Measurements from ENCODE around the gene SPRED3.
A peak's percentile ranks its signal among the peaks of the same experiment; 100 is the strongest.
"Not testable (repeated sequence)": the region's sequence is repeated elsewhere in the genome, so short reads cannot be mapped to it uniquely, and the experiment has no call there.

Gene SPRED3, protein sequence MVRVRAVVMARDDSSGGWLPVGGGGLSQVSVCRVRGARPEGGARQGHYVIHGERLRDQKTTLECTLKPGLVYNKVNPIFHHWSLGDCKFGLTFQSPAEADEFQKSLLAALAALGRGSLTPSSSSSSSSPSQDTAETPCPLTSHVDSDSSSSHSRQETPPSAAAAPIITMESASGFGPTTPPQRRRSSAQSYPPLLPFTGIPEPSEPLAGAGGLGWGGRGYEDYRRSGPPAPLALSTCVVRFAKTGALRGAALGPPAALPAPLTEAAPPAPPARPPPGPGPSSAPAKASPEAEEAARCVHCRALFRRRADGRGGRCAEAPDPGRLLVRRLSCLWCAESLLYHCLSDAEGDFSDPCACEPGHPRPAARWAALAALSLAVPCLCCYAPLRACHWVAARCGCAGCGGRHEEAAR

DNA sequence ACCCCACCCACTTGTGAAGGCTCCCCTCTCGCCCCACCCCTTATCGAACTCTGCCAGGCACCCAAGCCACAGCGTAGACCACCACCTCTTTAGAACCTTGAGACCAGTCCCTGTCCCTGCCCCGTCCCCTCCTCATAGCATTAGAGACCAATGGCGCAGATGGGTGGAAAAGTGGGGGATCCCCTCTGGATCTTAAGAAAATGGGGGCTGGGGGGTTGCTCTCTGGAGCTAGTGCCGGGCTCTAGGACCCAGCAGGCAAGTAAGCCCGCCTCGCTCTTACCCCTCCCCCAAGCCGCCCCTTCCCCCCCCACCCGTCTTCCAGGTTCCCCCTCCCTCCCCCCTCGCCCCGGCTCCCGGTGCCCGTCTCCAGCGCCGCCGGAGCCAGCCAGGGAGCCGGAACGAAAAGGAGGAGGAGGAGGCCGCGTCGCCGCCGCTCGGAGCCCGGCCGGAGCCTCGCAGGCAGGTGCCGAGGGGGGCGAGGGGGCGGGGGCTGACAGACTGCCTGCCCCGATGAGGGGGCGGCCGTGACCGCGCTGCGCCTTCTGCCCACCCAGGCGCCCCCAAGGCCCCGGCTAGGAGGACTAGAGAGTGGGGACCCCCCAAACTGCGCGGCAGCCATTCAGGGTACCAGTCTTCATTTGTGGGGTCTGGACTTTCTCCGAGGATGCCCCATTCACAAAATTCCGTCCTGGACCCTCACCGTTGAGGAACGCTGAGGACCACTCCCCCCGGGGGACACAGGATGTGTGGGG lies at the start of gene SPRED3:
SPRED3 (plus strand) TSS at position 349 of the 752 bp plus-strand sequence. CDS start 1,606 bp downstream, outside the sequence.
- Histone ChIP-seq H3K27me3 (ENCODE audit: control insufficient read depth in 1 of 2, insufficient read depth in 2 of 2, low read length in 2 of 2) (peaks cover 15 to 17% of the 10 kb centered on the region in 2 donors), H3K4me3 (ENCODE audit: low read length in 2 of 2) (peak within 1 kb of the TSS; percentile 64 to 76), H3K27ac (ENCODE audit: low read length) (no peak within 1 kb of the TSS), H3K36me3 (ENCODE audit: control insufficient read depth in 2 of 2, insufficient read depth in 2 of 2, low read length in 2 of 2) (peaks cover 11 to 12% of the 10 kb centered on the region in 2 donors), H3K4me1 (ENCODE audit: control insufficient read depth, insufficient read depth, low read length) (peaks cover 29% of the 10 kb centered on the region), H3K9ac (ENCODE audit: low read length in 2 of 2) (peak within 1 kb of the TSS; percentile 42 to 63), H3K9me3 (ENCODE audit: control insufficient read depth in 2 of 2, low read length in 2 of 2) (no peaks in the 10 kb centered on the region)

DNA sequence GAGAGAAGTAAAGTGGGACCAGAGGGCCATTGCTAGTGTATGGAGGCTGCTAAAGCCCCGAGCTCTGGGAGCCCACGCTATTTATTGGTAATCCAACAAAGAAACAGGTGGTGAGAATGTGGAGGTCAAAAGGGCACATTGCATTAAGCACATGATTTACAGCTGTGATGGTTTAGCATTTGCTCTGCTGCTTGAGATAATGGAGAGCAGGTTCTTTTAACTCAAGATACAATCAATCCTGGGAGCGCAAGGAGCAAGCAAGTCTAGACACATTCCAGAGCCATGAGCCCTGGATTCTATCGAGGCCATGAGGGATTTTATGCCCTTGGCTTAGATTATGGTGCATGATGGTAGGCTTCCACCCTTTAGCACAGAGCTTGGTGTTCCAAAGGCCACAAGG lies 49.5 kb upstream of the SPRED3 start:
- not testable (repeated sequence) for H3K27me3 ChIP-seq (ENCODE audit: control insufficient read depth in 1 of 2, insufficient read depth in 2 of 2, low read length in 2 of 2); H3K27ac ChIP-seq (ENCODE audit: low read length); H3K36me3 ChIP-seq (ENCODE audit: control insufficient read depth in 2 of 2, insufficient read depth in 2 of 2, low read length in 2 of 2); H3K9me3 ChIP-seq (ENCODE audit: control insufficient read depth in 2 of 2, low read length in 2 of 2); H3K4me1 ChIP-seq (ENCODE audit: control insufficient read depth, insufficient read depth, low read length); H3K4me3 ChIP-seq (ENCODE audit: low read length in 2 of 2); H3K9ac ChIP-seq (ENCODE audit: low read length in 2 of 2)

GRCh38 chr19:38340927-38341326 lies 47.6 kb upstream of the SPRED3 start:
- peaks cover 2 to 4% of the 10 kb centered on the region in 2 donors for H3K36me3 ChIP-seq (ENCODE audit: control insufficient read depth in 2 of 2, insufficient read depth in 2 of 2, low read length in 2 of 2)
- H3K27me3 ChIP-seq (ENCODE audit: control insufficient read depth in 1 of 2, insufficient read depth in 2 of 2, low read length in 2 of 2): no peaks in the 10 kb centered on the region
- no peaks in the 10 kb centered on the region for H3K9me3 ChIP-seq (ENCODE audit: control insufficient read depth in 2 of 2, low read length in 2 of 2)
- no peak overlapping the region for H3K27ac ChIP-seq (ENCODE audit: low read length)
- no peak overlapping the region for H3K4me3 ChIP-seq (ENCODE audit: low read length in 2 of 2)
- H3K4me1 ChIP-seq (ENCODE audit: control insufficient read depth, insufficient read depth, low read length): peaks cover 7% of the 10 kb centered on the region
- no peak overlapping the region for H3K9ac ChIP-seq (ENCODE audit: low read length in 2 of 2)

GRCh38 chr19:38346837-38347236 lies 41.7 kb upstream of the SPRED3 start:
- no peak overlapping the region for H3K4me3 ChIP-seq (ENCODE audit: low read length in 2 of 2)
- H3K9ac ChIP-seq (ENCODE audit: low read length in 2 of 2): no peak overlapping the region
- H3K36me3 ChIP-seq (ENCODE audit: control insufficient read depth in 2 of 2, insufficient read depth in 2 of 2, low read length in 2 of 2): peaks cover 2 to 4% of the 10 kb centered on the region in 2 donors
- H3K27me3 ChIP-seq (ENCODE audit: control insufficient read depth in 1 of 2, insufficient read depth in 2 of 2, low read length in 2 of 2): peaks cover 1 to 2% of the 10 kb centered on the region in 2 donors
- H3K9me3 ChIP-seq (ENCODE audit: control insufficient read depth in 2 of 2, low read length in 2 of 2): no peaks in the 10 kb centered on the region
- no peaks in the 10 kb centered on the region for H3K4me1 ChIP-seq (ENCODE audit: control insufficient read depth, insufficient read depth, low read length)
- no peak overlapping the region for H3K27ac ChIP-seq (ENCODE audit: low read length)

GRCh38 chr19:38350883-38351282 lies 37.6 kb upstream of the SPRED3 start:
- peaks cover 10 to 15% of the 10 kb centered on the region in 2 donors for H3K27me3 ChIP-seq (ENCODE audit: control insufficient read depth in 1 of 2, insufficient read depth in 2 of 2, low read length in 2 of 2)
- no peaks in the 10 kb centered on the region for H3K4me1 ChIP-seq (ENCODE audit: control insufficient read depth, insufficient read depth, low read length)
- no peak overlapping the region for H3K27ac ChIP-seq (ENCODE audit: low read length)
- no peaks in the 10 kb centered on the region for H3K36me3 ChIP-seq (ENCODE audit: control insufficient read depth in 2 of 2, insufficient read depth in 2 of 2, low read length in 2 of 2)
- no peaks in the 10 kb centered on the region for H3K9me3 ChIP-seq (ENCODE audit: control insufficient read depth in 2 of 2, low read length in 2 of 2)
- no peak overlapping the region for H3K9ac ChIP-seq (ENCODE audit: low read length in 2 of 2)
- H3K4me3 ChIP-seq (ENCODE audit: low read length in 2 of 2): no peak overlapping the region

- no peak overlapping the region for H3K4me3 ChIP-seq (ENCODE audit: low read length in 2 of 2)
- no peaks in the 10 kb centered on the region for H3K9me3 ChIP-seq (ENCODE audit: control insufficient read depth in 2 of 2, low read length in 2 of 2)
- peaks cover 17 to 20% of the 10 kb centered on the region in 2 donors for H3K27me3 ChIP-seq (ENCODE audit: control insufficient read depth in 1 of 2, insufficient read depth in 2 of 2, low read length in 2 of 2)
- H3K4me1 ChIP-seq (ENCODE audit: control insufficient read depth, insufficient read depth, low read length): no peaks in the 10 kb centered on the region
- H3K27ac ChIP-seq (ENCODE audit: low read length): no peak overlapping the region
- H3K36me3 ChIP-seq (ENCODE audit: control insufficient read depth in 2 of 2, insufficient read depth in 2 of 2, low read length in 2 of 2): no peaks in the 10 kb centered on the region
- H3K9ac ChIP-seq (ENCODE audit: low read length in 2 of 2): no peak overlapping the region
Observed at GRCh38 chr19:38351865-38352395, 36.6 kb upstream of the SPRED3 start.

DNA sequence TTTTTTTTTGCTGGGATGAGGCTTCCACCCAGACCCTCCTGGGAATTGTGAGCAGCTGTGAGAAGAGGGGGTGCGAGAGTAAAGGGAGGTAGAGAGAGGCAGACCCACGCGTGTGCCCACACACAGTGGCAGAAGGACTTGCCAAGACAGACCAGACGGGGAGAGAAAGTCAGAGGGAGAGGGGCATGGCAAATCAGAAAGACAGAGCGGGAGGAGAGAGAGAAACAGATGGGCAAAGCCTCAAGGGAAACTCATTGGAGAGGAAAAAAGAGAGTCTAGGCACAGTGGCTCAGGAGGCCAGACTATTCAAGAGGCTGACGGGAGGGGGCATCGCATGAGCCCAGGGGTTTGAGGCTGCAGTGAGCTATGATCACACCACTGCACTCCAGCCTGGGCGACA lies 35.9 kb upstream of the SPRED3 start:
- Histone ChIP-seq H3K9me3 (ENCODE audit: control insufficient read depth in 2 of 2, low read length in 2 of 2) (no peaks in the 10 kb centered on the region), H3K4me1 (ENCODE audit: control insufficient read depth, insufficient read depth, low read length) (no peaks in the 10 kb centered on the region), H3K4me3 (ENCODE audit: low read length in 2 of 2) (no peak overlapping the region), H3K9ac (ENCODE audit: low read length in 2 of 2) (no peak overlapping the region), H3K27me3 (ENCODE audit: control insufficient read depth in 1 of 2, insufficient read depth in 2 of 2, low read length in 2 of 2) (peaks cover 17 to 20% of the 10 kb centered on the region in 2 donors), H3K36me3 (ENCODE audit: control insufficient read depth in 2 of 2, insufficient read depth in 2 of 2, low read length in 2 of 2) (no peaks in the 10 kb centered on the region), H3K27ac (ENCODE audit: low read length) (no peak overlapping the region)

GRCh38 chr19:38355728-38356725 lies 32.5 kb upstream of the SPRED3 start:
- no peak overlapping the region for H3K27ac ChIP-seq (ENCODE audit: low read length)
- H3K4me1 ChIP-seq (ENCODE audit: control insufficient read depth, insufficient read depth, low read length): no peaks in the 10 kb centered on the region
- H3K4me3 ChIP-seq (ENCODE audit: low read length in 2 of 2): no peak overlapping the region
- peaks cover 30 to 34% of the 10 kb centered on the region in 2 donors for H3K27me3 ChIP-seq (ENCODE audit: control insufficient read depth in 1 of 2, insufficient read depth in 2 of 2, low read length in 2 of 2)
- no peaks in the 10 kb centered on the region for H3K9me3 ChIP-seq (ENCODE audit: control insufficient read depth in 2 of 2, low read length in 2 of 2)
- H3K36me3 ChIP-seq (ENCODE audit: control insufficient read depth in 2 of 2, insufficient read depth in 2 of 2, low read length in 2 of 2): no peaks in the 10 kb centered on the region
- no peak overlapping the region for H3K9ac ChIP-seq (ENCODE audit: low read length in 2 of 2)

- no peak overlapping the region for H3K4me3 ChIP-seq (ENCODE audit: low read length in 2 of 2)
- peaks cover 33 to 36% of the 10 kb centered on the region in 2 donors for H3K27me3 ChIP-seq (ENCODE audit: control insufficient read depth in 1 of 2, insufficient read depth in 2 of 2, low read length in 2 of 2)
- H3K27ac ChIP-seq (ENCODE audit: low read length): no peak overlapping the region
- peaks cover 14% of the 10 kb centered on the region for H3K4me1 ChIP-seq (ENCODE audit: control insufficient read depth, insufficient read depth, low read length)
- H3K36me3 ChIP-seq (ENCODE audit: control insufficient read depth in 2 of 2, insufficient read depth in 2 of 2, low read length in 2 of 2): no peaks in the 10 kb centered on the region
- H3K9me3 ChIP-seq (ENCODE audit: control insufficient read depth in 2 of 2, low read length in 2 of 2): no peaks in the 10 kb centered on the region
- no peak overlapping the region for H3K9ac ChIP-seq (ENCODE audit: low read length in 2 of 2)
Observed at GRCh38 chr19:38358071-38358470, 30.4 kb upstream of the SPRED3 start.
